CMK (cell line): ENCODE data around the gene CDK12.
"Not testable (repeated sequence)": the region's sequence is repeated elsewhere in the genome, so short reads cannot be mapped to it uniquely, and the experiment has no call there.

Source experiments
- DNase-seq: peaks from one replicate; pipeline ENCODE4 v3.0.0-alpha.2; 2010; ENCODE audit warnings: low read depth

The CDK12 gene

DNA sequence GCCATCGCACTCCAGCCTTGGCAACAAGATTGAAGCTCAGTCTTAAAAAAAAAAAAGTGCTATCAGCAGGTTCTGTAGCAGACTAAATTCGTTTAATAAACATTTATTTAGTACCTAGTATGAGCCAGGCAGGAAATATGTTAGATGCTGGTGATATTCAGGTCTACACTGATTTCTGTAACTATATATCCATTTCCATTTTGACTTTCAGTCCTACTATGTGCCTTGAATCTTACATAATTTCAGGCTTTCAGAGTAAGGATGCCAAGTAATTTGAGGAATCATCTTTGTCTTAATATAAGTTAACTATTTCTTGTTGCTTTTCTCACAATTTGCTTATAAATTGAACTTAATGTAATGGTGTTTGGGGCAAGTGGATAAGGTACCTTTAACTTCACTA, 46.2 kb downstream of the CDK12 start:
- no peak for DNase-seq

DNA sequence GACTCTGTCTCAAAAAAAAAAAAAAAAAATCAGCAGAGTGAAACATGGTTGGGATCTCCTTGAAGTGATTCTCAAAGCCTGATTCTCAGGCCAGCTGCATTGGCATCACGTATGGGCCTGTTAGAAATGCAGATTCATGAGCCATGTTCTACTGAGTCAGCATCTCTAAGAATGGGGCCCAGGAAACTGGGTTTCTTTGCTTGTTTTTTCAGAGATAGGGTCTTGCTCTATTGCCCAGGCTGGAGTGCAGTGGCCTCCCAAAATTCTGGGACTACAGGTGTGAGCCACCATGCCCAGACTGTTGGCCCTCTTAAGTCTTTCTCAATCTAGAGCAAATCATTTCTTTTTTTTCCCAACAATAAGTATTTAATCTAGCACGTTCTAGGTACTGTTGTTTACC, 47.7 kb downstream of the CDK12 start:
- no peak for DNase-seq

DNA sequence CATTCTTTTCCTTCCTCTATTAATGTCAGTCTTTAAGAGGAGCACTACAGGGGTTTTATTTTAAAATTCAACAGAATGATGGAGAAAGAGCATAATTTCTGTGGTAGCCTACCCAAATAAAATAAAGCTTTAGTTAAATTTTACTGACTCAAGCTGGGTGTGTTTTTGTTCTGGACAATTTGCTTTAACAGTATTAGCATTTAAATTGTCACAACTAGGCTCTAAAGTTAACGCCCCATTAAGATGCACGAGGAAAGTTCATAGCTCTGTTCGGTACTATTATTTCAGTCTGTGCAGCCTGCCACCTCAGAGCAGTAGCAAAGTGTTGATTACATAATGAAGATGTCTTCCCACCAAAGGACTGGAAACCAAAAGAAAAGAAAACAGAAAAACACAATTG, 52.0 kb downstream of the CDK12 start:
- no peak for DNase-seq

DNA sequence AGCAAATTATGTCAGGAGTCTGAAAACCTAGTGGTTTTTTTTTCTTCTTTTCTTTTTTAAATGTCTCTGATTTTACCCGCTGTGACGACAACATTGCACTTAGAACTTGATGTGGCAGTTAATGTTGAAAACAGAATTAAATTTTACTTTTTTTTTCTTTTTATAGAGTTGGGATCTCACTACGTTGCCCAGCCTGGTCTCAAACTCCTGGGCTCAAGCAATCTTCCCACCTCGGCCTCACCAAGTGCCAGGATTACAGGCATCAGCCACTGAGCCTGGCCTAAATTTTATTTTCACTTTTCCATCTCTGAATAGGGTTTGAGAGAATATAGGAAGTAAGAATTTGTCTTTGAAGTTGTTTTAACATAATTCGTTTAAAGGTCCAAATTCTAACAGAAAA, 52.6 kb downstream of the CDK12 start:
- no peak for DNase-seq

GRCh38 chr17:39517224-39517623, 55.9 kb downstream of the CDK12 start:
- no peak for DNase-seq

- DNase-seq: no peak
These were observed 64.7 kb downstream of the CDK12 start for GRCh38 chr17:39525801-39526506.

DNA sequence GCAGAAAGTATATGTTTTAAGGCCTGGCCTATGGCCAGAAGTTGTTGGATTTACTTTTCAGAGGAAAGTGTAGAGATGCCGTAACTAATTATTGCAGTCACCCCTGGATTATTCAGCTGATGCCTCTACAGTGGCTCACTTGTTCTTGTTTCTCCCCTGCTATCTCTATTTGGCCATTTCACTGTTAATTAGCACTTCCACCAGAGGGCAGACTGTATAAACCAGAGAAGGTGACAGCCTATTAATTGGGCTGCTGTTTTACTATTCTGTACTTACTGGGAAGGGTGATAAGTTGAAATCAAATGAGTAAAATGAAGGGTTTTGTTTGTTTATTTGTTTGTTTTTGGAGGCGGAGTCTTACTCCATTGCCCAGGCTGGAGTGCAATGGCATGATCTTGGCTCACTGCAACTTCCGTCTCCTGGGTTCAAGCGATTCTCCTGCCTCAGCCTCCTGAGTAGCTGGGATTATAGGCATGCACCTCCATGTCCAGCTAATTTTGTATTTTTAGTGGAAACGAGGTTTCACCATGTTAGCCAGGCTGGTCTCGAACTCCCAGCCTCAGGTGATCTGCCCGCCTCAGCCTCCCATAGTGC, 66.0 kb downstream of the CDK12 start:
- DNase-seq: peak; percentile 32

DNA sequence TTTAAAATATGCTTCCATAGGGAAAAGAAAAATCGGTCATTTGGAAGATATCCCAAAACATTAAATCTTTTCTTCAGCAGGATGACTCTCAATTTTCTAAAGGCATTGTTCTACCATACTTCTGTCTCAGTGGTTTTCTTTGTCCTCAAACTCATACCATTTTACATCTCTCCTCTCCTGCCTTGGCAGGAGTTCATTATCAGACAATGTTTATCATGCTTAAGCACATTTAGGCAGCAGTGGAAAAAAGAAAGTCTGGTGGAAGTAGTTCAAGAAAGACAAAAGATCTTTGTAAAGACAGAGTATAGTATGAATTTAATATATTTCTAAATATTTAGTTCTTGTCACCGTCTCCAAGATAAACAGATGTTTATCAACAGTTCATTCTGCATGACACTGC, 68.2 kb downstream of the CDK12 start:
- no peak for DNase-seq

- no peak for DNase-seq
These were observed 69.2 kb downstream of the CDK12 start for GRCh38 chr17:39530513-39530912.

- DNase-seq: no peak
These were observed 70.0 kb downstream of the CDK12 start for GRCh38 chr17:39531252-39531651.

DNA sequence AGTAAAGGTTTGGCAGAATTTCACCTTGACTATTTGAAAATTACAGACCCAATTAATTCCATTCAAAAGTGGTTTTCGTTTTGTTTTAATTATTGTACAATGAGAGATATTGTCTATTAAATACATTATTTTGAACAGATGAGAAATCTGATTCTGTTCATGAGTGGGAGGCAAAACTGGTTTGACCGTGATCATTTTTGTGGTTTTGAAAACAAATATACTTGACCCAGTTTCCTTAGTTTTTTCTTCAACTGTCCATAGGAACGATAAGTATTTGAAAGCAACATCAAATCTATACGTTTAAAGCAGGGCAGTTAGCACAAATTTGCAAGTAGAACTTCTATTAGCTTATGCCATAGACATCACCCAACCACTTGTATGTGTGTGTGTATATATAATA, 72.6 kb downstream of the CDK12 start:
- DNase-seq: no peak

DNA sequence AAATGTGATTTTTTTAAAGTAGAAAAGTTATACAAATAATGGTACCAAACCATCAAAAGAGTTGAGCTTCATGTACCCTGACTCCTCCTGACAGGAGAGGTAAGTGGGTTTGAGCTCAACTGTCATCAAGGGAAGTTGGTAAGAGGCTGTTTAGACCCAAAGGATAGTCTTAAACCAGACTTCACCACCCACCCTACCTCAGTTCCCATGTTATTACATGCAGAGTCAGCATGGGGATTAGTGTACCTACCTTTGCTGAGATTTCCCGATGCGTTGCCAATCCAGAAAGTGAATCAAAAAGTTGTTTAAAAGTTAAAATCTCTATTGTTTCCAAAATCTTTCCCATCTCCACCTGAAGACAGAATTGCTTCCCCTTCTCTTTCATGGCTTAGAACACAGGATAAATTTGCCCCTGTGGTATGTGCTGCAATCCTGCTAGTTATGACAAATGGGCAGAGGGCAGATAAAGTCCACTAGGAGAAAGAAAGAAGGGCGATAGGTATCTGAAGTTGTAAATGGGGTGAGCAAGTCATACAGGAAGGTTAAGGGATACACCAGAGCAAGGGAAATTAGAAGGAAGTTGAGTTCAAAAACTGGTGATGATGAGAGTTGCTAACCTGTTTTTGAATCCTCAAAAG, 73.6 kb downstream of the CDK12 start:
- DNase-seq: no peak

DNA sequence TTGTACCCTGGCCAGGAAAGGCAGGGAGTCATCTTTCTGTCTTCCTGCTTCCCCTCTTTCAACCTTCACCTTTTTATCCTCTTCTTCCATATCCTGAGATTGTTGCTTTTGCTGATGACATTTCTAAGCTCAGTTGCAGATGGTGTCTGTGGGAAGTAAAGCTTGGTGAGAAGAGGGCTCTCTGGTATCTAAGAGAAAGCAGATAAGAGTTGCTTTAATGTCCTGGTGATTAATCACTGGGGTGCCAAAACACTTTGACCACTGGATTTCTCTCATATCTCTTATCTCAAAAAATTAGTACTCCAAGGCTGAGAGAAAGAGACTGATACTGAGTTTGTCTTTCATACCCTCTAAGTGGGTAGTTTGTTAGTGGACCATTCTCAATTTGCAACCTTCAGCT, 75.2 kb downstream of the CDK12 start:
- peak; percentile 46 for DNase-seq

DNA sequence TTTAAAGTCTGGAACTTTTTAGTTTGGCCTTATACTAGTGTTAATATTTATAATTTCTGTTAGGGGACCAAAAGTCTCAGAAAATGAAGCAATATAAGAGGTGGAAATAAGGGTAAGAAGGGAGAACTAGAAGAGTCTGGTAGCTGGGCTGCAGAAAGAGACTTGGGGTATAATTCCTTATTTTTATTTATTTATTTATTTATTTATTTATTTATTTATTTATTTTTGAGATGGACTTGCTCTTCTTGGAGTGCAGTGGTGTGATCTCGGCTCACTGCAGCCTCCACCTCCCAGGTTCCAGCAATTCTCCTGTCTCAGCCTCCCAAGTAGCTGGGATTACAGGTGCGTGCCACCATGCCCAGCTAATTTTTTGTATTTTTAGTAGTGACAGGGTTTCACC, 76.1 kb downstream of the CDK12 start:
- DNase-seq: not testable (repeated sequence)

DNA sequence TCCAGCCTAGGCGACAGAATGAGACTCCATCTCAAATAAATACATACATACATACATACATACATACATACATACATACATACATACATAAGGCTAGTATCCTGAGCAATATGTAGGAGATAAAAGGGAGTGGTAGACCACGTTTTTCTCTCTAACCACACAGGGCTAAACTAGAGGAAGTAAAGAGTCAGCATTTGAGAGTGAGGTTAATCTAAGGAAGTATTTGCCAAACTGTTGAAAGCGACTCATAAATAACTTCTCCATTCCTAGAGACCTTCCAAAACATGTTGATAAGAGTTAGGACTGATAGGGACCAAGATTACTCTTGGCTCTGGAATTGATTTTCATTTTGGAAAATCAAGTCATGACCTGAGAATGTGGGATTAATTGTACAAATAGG, 77.6 kb downstream of the CDK12 start:
- no peak for DNase-seq

DNA sequence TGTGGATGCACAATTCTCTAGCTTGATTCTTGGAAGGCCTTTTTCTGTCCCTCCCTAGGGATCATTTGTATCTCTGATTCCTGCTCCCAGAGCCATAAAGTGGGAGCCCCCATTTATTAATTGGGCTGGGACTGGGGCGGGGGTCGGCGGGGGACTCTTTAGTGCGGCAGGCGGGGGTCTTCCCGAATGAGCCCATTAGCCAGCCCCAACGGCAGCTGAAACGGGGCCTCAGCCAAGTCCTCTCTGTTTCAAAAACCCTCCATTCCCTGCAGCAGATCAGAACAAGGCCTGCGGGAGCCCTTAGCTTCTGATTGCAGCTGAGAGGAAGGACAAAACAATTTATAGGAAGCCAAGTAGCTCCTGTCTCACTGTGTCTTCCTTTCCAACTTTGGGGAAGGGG, 79.3 kb downstream of the CDK12 start:
- no peak for DNase-seq

DNA sequence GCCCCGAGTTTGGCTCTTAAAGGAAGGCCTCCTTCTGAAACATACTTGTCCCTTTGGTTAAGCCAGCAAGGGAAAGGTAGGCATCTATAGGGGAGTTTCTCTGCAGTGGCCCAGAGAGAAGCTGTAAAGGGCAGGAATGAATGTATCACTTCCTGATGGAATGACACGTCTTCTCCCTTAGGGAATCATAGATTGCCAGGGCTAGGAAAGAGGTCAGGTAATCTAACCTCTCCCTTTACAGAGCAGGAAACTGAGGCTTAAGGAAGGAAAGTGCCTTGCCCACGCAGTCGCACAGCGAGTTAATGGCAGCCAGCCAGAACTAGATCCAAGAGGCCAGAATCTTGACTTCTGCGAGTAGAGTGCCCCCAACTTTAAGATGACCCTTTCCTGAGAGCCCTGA, 80.4 kb downstream of the CDK12 start:
- DNase-seq: no peak

GRCh38 chr17:39543176-39543575, 81.9 kb downstream of the CDK12 start:
- DNase-seq: no peak

DNA sequence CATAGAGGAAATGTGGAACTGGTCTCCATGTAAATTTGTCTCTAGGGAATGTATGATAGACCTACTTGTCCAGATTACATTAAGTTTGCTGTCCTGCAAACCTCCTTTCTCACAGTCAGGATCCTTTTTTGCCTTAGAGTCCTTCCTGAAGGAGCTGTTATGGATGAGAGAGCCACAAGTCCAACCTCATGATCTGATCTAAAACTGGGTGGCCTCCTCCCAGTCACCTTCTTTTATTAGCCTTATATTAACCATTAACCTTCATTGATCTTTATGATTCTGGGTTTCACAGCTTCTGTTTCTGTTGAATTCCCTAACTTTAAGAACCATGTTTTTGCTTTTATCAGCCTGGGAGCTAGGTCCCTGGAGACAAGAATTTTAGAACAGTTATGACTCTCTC, 82.4 kb downstream of the CDK12 start:
- no peak for DNase-seq

DNA sequence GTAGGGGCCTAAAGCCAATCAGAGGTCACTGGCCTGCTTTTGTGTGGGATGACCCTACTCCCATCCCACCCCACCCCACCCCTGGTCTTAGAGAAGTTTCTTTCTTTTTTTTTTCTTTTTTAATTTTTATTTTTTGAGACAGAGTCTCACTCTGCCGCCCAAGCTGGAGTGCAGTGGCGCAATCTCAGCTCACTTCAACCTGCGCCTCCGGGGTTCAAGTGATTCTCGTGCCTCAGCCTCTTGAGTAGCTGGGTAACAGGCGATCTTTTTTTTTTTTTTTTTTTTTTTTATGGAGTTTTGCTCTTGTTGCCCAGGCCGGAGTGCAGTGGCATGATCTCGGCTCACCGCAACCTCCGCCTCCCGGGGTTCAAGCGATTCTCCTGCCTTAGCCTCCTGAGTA, 83.1 kb downstream of the CDK12 start:
- not testable (repeated sequence) for DNase-seq

GRCh38 chr17:39547713-39548478, 86.6 kb downstream of the CDK12 start:
- peak; percentile 31 for DNase-seq

GRCh38 chr17:39548494-39549225, 87.4 kb downstream of the CDK12 start:
- no peak for DNase-seq
